Right atrium auricular region (tissue), 2 donors: ENCODE measurements around the gene SYNRG. TPM values are rescaled to one million over a fixed set of nuclear protein-coding genes. Genes with fewer than 3 reads are reported as not detected.

ENCODE experiments used
- DNase-seq: peaks from one replicate; pipeline ENCODE4 v3.0.0-alpha.2; 2019; ENCODE audit warnings: low spot score
- H3K27ac ChIP-seq, 2 donors: fragments of 200-600 bp; sonication (generic); 1 replicate in 1 of 2; 2 replicates in 1 of 2; pipeline ENCODE4 v1.5.1; 2016 to 2019
- H3K27me3 ChIP-seq, 2 donors: fragments of 200-600 bp; sonication (generic); one replicate each; pipeline versions ENCODE4 v1.5.1 to v1.6.0; 2017 to 2019
- H3K36me3 ChIP-seq: fragments of 200-600 bp; sonication (generic); one replicate; pipeline ENCODE4 v1.5.1; 2016
- H3K4me1 ChIP-seq, 2 donors: fragments of 200-600 bp; sonication (generic); one replicate each; pipeline versions ENCODE4 v1.5.1 to v1.6.0; 2017 to 2019
- H3K4me3 ChIP-seq, 2 donors: fragments of 200-600 bp; sonication (generic); 1 replicate in 1 of 2; 2 replicates in 1 of 2; pipeline ENCODE4 v1.5.1; 2017 to 2019; ENCODE audit warnings: mild to moderate bottlenecking in 1 of 2, moderate library complexity in 1 of 2
- H3K9me3 ChIP-seq, 2 donors: fragments of 200-600 bp; sonication (generic); one replicate each; pipeline ENCODE4 v1.5.1; 2019
- total RNA-seq, 2 donors: library from RNA; depleted of rRNA; stranded (reverse); fragments of >200 nt; gene quantifications; one replicate each; pipeline ENCODE4 v1.1.0, GENCODE V29; 2016
- TF ChIP-seq, protein P1 (sequence below), 2 donors: fragments of 200-600 bp; sonication (generic); IDR thresholded peaks; one replicate each; pipeline ENCODE4 v1.5.1; 2019; ENCODE audit warnings: antibody characterized with exemption in 2 of 2

The SYNRG gene
- total RNA-seq, 2 donors from 2014 or later = 15.0 to 18.4 TPM

DNA sequence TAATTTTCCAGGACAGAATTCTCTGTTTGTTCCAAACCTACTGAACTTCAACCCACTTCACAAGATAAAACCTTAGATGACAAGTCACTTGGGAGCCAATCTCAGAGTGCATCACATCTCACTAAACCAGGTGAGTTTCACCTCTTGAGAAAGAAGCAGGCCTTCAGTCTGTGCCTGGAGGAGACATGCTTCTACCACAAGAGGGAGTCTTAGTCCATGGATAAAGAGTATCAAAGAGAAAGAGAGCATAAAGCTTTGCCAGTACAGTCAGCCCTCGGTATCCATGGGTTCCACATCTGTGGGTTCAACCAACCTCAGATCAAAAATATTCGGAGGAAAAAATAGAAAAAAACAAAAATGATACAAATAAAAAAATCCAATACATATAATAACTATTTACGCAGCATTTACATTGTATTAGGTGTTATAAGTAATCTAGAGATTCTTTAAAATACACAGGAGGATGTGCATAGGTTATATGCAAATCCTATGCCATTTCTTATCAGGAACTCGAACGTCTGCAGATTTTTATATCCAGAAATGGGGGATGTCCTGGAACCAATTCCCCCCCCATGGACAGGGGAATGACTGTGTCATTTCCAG lies 81.9 kb downstream of the SYNRG start:
- H3K27me3 ChIP-seq = no peaks in the 10 kb centered on the region
- TF ChIP-seq, protein P1, sequence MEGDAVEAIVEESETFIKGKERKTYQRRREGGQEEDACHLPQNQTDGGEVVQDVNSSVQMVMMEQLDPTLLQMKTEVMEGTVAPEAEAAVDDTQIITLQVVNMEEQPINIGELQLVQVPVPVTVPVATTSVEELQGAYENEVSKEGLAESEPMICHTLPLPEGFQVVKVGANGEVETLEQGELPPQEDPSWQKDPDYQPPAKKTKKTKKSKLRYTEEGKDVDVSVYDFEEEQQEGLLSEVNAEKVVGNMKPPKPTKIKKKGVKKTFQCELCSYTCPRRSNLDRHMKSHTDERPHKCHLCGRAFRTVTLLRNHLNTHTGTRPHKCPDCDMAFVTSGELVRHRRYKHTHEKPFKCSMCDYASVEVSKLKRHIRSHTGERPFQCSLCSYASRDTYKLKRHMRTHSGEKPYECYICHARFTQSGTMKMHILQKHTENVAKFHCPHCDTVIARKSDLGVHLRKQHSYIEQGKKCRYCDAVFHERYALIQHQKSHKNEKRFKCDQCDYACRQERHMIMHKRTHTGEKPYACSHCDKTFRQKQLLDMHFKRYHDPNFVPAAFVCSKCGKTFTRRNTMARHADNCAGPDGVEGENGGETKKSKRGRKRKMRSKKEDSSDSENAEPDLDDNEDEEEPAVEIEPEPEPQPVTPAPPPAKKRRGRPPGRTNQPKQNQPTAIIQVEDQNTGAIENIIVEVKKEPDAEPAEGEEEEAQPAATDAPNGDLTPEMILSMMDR (IDR thresholded peaks at IDR 0.05) = peak in 1 of 2 donors; percentile 63
- H3K27ac ChIP-seq = no peak overlapping the region
- H3K4me3 ChIP-seq = no peak overlapping the region
- peaks cover 29% of the 10 kb centered on the region for H3K36me3 ChIP-seq
- no peaks in the 10 kb centered on the region for H3K4me1 ChIP-seq
- DNase-seq = no peak
- no peaks in the 10 kb centered on the region for H3K9me3 ChIP-seq

DNA sequence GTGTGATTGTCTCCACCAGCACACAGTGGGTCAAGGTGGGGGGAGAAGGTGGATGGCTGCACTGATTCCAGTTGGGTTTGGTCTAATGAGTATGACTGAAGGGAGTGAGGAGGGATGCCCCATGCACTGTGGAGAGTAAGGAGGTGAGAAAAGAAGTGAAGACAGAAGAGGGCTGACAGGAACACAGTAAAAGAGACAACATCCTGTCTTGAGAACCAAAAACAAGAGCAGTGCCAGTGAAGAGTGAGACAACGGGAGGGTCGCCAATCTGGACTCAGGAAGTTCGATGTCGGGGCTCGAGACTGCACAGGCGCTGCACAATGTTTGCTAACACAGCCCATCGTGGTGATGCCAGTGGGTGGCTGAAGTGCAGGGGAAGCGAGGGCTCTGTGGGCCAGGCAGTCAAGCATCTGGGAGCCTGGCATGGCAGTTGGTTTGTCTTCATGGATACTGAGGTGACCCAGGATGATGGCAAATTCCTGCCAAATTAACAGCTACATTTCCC lies 85.5 kb downstream of the SYNRG start:
- Histone ChIP-seq H3K27me3 (no peaks in the 10 kb centered on the region), H3K4me1 (no peaks in the 10 kb centered on the region), H3K4me3 (no peak overlapping the region), H3K27ac (no peak overlapping the region), H3K9me3 (no peaks in the 10 kb centered on the region), H3K36me3 (peaks cover 30% of the 10 kb centered on the region)
- TF ChIP-seq, protein P1 (IDR thresholded peaks at IDR 0.05) = no peak
- DNase-seq = no peak

DNA sequence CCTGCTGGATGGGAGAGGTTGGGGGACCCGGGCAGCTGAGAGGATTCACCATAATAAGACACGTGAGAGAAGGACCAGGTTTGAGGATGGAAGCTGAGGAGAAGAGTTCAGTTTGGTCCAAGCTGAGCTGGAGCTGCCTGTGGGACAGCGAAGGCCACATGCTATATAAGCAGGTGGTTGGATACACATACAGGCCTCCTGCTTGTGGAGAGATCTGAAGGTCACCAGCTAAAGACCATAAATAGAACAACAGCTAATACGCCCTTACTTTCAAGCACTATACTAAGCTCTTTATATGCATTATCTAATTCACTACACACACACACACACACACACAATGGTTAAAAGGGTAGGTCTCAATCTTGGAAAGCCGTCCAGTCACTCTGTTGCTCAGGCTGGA lies 87.4 kb downstream of the SYNRG start:
- Histone ChIP-seq H3K9me3 (no peaks in the 10 kb centered on the region), H3K27me3 (no peaks in the 10 kb centered on the region), H3K4me3 (no peak overlapping the region), H3K27ac (no peak overlapping the region), H3K36me3 (peaks cover 30% of the 10 kb centered on the region), H3K4me1 (no peaks in the 10 kb centered on the region)
- TF ChIP-seq, protein P1 (IDR thresholded peaks at IDR 0.05) = no peak
- peak; percentile 5 for DNase-seq

DNA sequence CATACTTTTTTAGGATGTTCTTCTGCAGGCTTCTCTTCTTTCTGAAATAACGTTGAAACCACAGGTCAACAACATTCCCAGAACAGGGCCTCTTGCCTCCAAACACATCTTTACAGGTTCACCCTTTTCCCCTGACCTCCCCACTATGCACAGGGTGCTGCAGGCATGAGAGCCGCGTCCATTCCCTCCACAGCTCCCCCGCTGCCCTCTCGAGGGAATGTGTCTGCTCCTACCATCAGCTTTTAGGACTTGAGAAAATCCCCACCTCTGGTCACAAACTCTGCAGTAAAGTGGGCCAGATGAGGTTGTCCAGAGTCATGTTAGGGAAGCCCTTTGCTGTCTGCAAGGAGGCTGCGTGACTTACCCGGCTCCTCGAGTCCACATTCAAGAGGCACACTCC lies 89.0 kb downstream of the SYNRG start:
- no peak for DNase-seq
- H3K27ac ChIP-seq = no peak overlapping the region
- H3K4me3 ChIP-seq = no peak overlapping the region
- TF ChIP-seq, protein P1 (IDR thresholded peaks at IDR 0.05) = no peak
- no peaks in the 10 kb centered on the region for H3K27me3 ChIP-seq
- peaks cover 0 to 6% of the 10 kb centered on the region in 2 donors for H3K4me1 ChIP-seq
- peaks cover 30% of the 10 kb centered on the region for H3K36me3 ChIP-seq
- H3K9me3 ChIP-seq = no peaks in the 10 kb centered on the region

DNA sequence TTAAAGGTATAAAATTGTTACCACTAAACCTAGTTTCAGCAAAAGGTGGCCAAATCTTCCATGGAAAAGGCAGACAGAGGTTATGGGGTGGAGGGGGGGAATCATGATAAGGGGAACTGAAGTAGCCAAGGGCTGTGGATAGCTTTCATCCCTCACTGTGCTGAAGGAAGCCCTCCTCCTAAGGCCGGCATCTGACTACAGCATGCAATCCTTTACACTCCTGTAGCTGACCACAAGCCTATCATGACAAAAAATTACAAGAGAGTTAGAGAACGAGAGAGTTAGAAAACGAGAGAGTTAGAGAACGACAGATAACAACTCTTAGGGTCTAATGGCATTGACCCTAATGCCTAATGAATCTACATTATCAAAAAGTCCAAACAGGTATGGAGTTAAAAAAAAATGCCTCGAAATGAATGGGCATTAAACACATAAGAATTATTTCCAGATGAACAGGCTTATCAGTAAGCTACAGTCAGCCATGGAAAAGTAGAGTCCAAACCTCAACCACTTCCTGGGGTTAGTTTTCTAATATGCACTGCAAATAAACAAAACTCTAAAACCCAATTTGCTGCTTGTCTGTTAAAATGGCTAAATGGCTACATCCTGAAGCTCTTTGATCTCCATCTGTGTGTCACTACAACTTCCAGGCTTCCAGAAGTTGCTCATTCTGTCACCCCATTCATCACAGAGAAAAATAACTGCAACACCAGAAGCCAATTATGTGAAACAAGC lies 89.8 kb downstream of the SYNRG start:
- Histone ChIP-seq H3K27me3 (no peaks in the 10 kb centered on the region), H3K36me3 (peaks cover 30% of the 10 kb centered on the region), H3K4me3 (no peak overlapping the region), H3K27ac (no peak overlapping the region), H3K9me3 (no peaks in the 10 kb centered on the region), H3K4me1 (peaks cover 0 to 6% of the 10 kb centered on the region in 2 donors)
- TF ChIP-seq, protein P1 (IDR thresholded peaks at IDR 0.05) = no peak
- DNase-seq = no peak
